ENCODE results near the gene XRCC1. TPM values are rescaled to one million over a fixed set of nuclear protein-coding genes. Genes with fewer than 3 reads are reported as not detected.

Gene XRCC1
- total RNA-seq, 4 donors from 2014 or later: 18.6 to 30.6 (median 25.7) TPM

DNA sequence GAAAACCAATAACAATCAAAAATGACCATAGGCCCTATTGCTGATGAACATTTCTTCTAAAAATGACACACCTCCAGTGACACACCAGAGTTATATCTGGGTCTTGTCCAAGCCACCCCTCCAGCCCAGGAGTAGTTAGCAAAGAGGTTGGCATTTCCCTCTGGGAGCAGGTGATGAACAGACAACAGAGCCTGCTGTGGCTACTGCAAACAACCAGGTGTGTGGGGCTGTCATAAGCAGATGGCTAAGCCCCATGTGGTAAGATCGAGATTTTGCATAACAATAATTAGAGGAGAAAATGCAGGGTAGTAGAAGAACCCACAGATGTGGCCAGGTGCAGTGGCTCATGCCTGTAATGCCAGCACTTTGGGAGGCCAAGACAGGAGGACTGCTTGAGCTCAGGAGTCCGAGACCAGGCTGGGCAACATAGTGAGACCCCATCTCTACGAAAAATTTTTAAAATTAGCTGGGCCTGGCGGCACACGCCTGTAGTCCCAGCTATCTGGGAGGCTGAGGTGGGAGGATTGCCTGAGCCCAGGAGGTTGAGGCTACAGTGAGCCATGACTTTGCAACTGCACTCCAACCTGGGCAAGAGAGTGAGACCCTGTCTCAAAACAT is 5.0 kb downstream of the XRCC1 start:
- H3K27ac ChIP-seq: no peak overlapping the region
- H3K27me3 ChIP-seq: no peaks in the 10 kb centered on the region
- no peak overlapping the region for H3K4me3 ChIP-seq
- peaks cover 0 to 36% (median 0%) of the 10 kb centered on the region in 3 donors for H3K36me3 ChIP-seq
- no peaks in the 10 kb centered on the region for H3K9me3 ChIP-seq
- H3K4me1 ChIP-seq: peaks cover 0 to 43% (median 12%) of the 10 kb centered on the region in 4 donors
- no peak for DNase-seq (ENCODE audit: low spot score in 2 of 2)
- TF ChIP-seq POLR2A (IDR thresholded peaks at IDR 0.05): no peak
- no peak for TF ChIP-seq EP300 (IDR thresholded peaks at IDR 0.05)
- TF ChIP-seq, protein P1, sequence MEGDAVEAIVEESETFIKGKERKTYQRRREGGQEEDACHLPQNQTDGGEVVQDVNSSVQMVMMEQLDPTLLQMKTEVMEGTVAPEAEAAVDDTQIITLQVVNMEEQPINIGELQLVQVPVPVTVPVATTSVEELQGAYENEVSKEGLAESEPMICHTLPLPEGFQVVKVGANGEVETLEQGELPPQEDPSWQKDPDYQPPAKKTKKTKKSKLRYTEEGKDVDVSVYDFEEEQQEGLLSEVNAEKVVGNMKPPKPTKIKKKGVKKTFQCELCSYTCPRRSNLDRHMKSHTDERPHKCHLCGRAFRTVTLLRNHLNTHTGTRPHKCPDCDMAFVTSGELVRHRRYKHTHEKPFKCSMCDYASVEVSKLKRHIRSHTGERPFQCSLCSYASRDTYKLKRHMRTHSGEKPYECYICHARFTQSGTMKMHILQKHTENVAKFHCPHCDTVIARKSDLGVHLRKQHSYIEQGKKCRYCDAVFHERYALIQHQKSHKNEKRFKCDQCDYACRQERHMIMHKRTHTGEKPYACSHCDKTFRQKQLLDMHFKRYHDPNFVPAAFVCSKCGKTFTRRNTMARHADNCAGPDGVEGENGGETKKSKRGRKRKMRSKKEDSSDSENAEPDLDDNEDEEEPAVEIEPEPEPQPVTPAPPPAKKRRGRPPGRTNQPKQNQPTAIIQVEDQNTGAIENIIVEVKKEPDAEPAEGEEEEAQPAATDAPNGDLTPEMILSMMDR (IDR thresholded peaks at IDR 0.05): no peak
- 79 to 81% methylated on average over 5 of the region's 5 CpGs for WGBS, 2 donors

DNA sequence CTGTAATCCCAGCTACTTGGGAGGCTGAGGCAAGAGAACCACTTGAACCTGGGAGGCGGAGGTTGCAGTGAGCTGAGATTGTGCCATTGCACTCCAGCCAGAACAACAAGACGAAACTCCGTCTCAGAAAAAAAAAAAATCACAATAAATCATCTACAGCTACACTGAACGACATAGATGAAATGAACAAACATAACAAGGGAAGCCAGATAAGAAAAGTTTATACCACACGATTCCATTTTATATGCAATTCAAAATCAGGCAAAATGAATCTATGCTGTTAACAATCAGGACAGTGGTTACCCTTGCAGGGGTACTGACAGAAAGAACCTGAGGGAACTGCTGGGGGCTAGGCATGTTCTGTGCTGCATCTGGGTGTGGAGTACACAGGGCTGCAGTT is 5.7 kb downstream of the XRCC1 start:
- 89 to 90% methylated on average over 5 of the region's 5 CpGs for WGBS, 2 donors

DNA sequence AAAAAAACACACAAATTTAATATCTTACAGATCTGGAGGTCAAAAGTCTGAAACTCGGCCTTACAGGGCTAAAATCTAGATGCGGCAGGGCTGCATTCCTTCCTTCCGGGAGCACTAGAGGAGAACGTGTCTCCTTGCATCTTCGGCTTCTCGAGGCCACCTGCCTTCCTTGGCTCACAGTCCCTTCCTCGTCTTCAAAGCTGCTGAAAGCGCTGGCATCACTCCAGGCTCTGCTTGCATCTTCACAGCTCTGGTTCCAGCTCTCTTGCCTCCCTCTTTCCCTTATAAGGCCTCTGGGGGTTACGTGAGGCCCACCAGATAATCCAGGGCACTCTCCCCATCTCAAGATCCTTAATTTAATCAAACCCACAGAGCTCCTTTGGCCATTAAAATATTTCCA is 10.5 kb downstream of the XRCC1 start:
- peaks cover 0 to 30% (median 0%) of the 10 kb centered on the region in 3 donors for H3K36me3 ChIP-seq
- DNase-seq (ENCODE audit: low spot score in 2 of 2): no peak
- no peak overlapping the region for H3K27ac ChIP-seq
- TF ChIP-seq, protein P1 (IDR thresholded peaks at IDR 0.05): no peak
- TF ChIP-seq EP300 (IDR thresholded peaks at IDR 0.05): no peak
- TF ChIP-seq POLR2A (IDR thresholded peaks at IDR 0.05): no peak
- WGBS, 2 donors: 76 to 82% methylated on average over 9 of the region's 9 CpGs
- peaks cover 0 to 14% (median 4%) of the 10 kb centered on the region in 4 donors for H3K4me1 ChIP-seq
- H3K4me3 ChIP-seq: no peak overlapping the region
- no peaks in the 10 kb centered on the region for H3K27me3 ChIP-seq
- H3K9me3 ChIP-seq: no peaks in the 10 kb centered on the region

More for the DNA sequence above, 5.7 kb downstream of the XRCC1 start:
- H3K9me3 ChIP-seq: no peaks in the 10 kb centered on the region
- peaks cover 0 to 36% (median 0%) of the 10 kb centered on the region in 3 donors for H3K36me3 ChIP-seq
- H3K27ac ChIP-seq: no peak overlapping the region
- TF ChIP-seq, protein P1 (IDR thresholded peaks at IDR 0.05): no peak
- TF ChIP-seq EP300 (IDR thresholded peaks at IDR 0.05) (no peak), POLR2A (IDR thresholded peaks at IDR 0.05) (no peak)
- H3K4me1 ChIP-seq: peaks cover 0 to 38% (median 9%) of the 10 kb centered on the region in 4 donors
- H3K27me3 ChIP-seq: no peaks in the 10 kb centered on the region
- DNase-seq (ENCODE audit: low spot score in 2 of 2): no peak
- no peak overlapping the region for H3K4me3 ChIP-seq

DNA sequence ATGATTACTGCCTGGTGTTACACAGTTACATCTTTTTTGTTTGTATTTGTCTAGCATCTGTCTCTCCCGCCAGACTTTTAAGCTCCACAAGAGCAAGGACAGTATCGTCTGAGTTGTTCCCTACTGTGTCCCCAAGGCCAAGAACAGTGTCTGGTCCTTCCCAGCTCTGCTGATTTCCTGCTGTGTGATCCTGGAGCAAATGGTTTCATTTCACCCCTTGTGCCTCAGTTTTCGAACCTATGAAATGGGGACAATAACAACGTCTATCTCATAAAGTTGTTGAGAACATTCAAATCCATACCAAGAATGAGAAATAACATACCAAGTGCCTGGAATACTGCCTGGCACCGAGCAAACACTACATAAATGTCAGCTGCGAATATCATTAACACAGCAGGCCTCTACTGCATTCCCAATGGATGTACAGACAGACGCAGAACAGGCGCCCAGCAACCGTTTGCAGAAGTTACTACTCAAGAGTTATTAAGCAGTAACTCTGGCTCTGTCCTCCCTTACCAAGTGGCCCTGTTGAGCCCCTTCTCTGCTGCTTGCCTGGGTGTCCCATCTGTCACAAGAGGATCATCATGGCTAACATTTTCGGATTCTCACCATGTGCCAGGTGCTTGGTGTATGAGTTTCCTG is 11.4 kb downstream of the XRCC1 start:
- H3K4me1 ChIP-seq: peaks cover 0 to 14% (median 4%) of the 10 kb centered on the region in 4 donors
- TF ChIP-seq, protein P1 (IDR thresholded peaks at IDR 0.05): no peak
- TF ChIP-seq POLR2A (IDR thresholded peaks at IDR 0.05) (no peak), EP300 (IDR thresholded peaks at IDR 0.05) (no peak)
- peaks cover 0 to 35% (median 0%) of the 10 kb centered on the region in 3 donors for H3K36me3 ChIP-seq
- no peaks in the 10 kb centered on the region for H3K9me3 ChIP-seq
- no peak overlapping the region for H3K27ac ChIP-seq
- WGBS, 2 donors: 78 to 84% methylated on average over 10 of the region's 10 CpGs
- no peak for DNase-seq (ENCODE audit: low spot score in 2 of 2)
- no peak overlapping the region for H3K4me3 ChIP-seq
- no peaks in the 10 kb centered on the region for H3K27me3 ChIP-seq

DNA sequence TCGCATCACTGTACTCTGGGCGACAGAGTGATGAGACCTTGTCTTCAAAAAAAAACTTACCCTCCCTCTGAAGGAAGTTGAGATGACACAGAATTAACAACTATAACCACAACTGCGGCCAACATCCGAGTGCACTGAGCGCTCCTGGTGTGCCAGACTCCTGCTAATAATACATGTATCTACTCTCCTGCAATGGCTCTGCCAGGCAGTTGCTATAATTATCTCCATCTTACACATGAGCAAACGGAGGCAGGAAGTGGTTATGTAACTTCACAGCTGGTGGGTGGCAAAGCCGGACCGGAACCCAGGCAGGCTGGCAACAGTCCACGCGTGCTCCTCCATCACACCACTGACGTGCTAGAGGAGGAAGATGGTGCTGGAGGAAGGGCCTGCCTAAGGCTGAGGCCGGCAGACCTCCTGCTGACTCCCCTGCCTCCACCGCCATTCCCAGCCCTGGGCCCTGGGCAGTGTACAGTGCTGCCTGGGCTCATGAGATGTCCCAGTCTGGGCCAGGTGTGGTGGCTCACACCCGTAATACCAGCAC is 12.6 kb downstream of the XRCC1 start:
- no peaks in the 10 kb centered on the region for H3K27me3 ChIP-seq
- peak; percentile 38 to 64 for DNase-seq (ENCODE audit: low spot score in 2 of 2)
- TF ChIP-seq, protein P1 (IDR thresholded peaks at IDR 0.05): no peak
- TF ChIP-seq EP300 (IDR thresholded peaks at IDR 0.05) (peak in 1 of 2 donors; percentile 82), POLR2A (IDR thresholded peaks at IDR 0.05) (no peak)
- H3K9me3 ChIP-seq: no peaks in the 10 kb centered on the region
- peaks cover 0 to 14% (median 4%) of the 10 kb centered on the region in 4 donors for H3K4me1 ChIP-seq
- no peak overlapping the region for H3K4me3 ChIP-seq
- WGBS, 2 donors: 56 to 65% methylated on average over 12 to 13 of the region's 14 CpGs
- peaks cover 0 to 38% (median 0%) of the 10 kb centered on the region in 3 donors for H3K36me3 ChIP-seq
- H3K27ac ChIP-seq: peak overlapping the region in 3 of 4 donors; percentile 34 to 64 (median 59)
